T-cell (primary cell): ENCODE data around the gene TNS1. TPM values are rescaled to one million over a fixed set of nuclear protein-coding genes. Genes with fewer than 3 reads are reported as not detected.
"Not testable (repeated sequence)": the region's sequence is repeated elsewhere in the genome, so short reads cannot be mapped to it uniquely, and the experiment has no call there.

Experiments
- ATAC-seq, 4 experiments: fragments of 200-7000 bp in 3 of 4; fragments of 150-1000 bp in 1 of 4; cut with Tn5 transposase; replicated peaks in 1 of 4; 1 replicate in 3 of 4; 2 replicates in 1 of 4; pipeline ENCODE4 v1.10.0; 2021; ENCODE audit warnings: moderate library complexity in 3 of 4, mild to moderate bottlenecking in 2 of 4, moderate number of reproducible peaks in 1 of 4
- CTCF ChIA-PET, 2 donors: fragments of 300-600 bp; sonication (Branson Sonifier 250); formaldehyde crosslinking; loops; one replicate each; lab custom pipeline; 2022; ENCODE audit warnings: antibody characterized with exemption in 2 of 2; lab: Charles Lee
- POLR2A ChIA-PET, 2 donors: fragments of 300-600 bp; sonication (Branson Sonifier 250); formaldehyde crosslinking; loops; one replicate each; lab custom pipeline; 2022; ENCODE audit warnings: antibody characterized with exemption in 2 of 2; lab: Charles Lee
- DNase-seq, 35 experiments: peaks; one replicate each; pipeline versions ENCODE4 v3.0.0 to v3.0.0-alpha.2; 2013 to 2023
- H3K27ac ChIP-seq: one replicate; pipeline ENCODE4 v1.5.1; 2013; ENCODE audit warnings: low read length
- H3K27me3 ChIP-seq, 2 experiments: replicated peaks in 1 of 2; 1 replicate in 1 of 2; 2 replicates in 1 of 2; pipeline versions ENCODE4 v1.6.1 to v1.7.0; 2013; ENCODE audit warnings: low read length in 1 of 2, mixed read lengths in 1 of 2; ENCODE audit not compliant: control insufficient read depth in 2 of 2, insufficient read depth in 2 of 2; ENCODE audit errors: extremely low read depth in 1 of 2
- H3K36me3 ChIP-seq, 2 donors: 1 replicate in 1 of 2; 2 replicates in 1 of 2; pipeline versions ENCODE4 v1.6.1 to v1.7.0; 2013; ENCODE audit warnings: low read length in 1 of 2; ENCODE audit not compliant: control insufficient read depth in 2 of 2, insufficient read depth in 1 of 2; ENCODE audit errors: extremely low read depth in 1 of 2
- H3K4me1 ChIP-seq, 2 experiments: 1 replicate in 1 of 2; 2 replicates in 1 of 2; pipeline versions ENCODE4 v1.6.1 to v1.7.0; 2013; ENCODE audit warnings: low read length in 2 of 2, mixed read lengths in 1 of 2; ENCODE audit not compliant: insufficient read depth in 2 of 2, control insufficient read depth in 1 of 2; ENCODE audit errors: extremely low read depth in 1 of 2
- H3K4me3 ChIP-seq, 2 donors: 1 replicate in 1 of 2; 2 replicates in 1 of 2; pipeline versions ENCODE4 v1.5.1 to v1.7.0; 2013; ENCODE audit warnings: mild to moderate bottlenecking in 2 of 2, low read length in 1 of 2, moderate library complexity in 1 of 2; ENCODE audit not compliant: control insufficient read depth in 1 of 2; ENCODE audit errors: extremely low read depth in 1 of 2
- H3K9me3 ChIP-seq: 2 replicates; pipeline ENCODE4 v1.7.0; 2013
- H3K27ac Mint-ChIP-seq, 2 donors: one replicate each; pipeline ENCODE4 v1.8.0; 2020 to 2021; ENCODE audit warnings: mild to moderate bottlenecking in 2 of 2, mixed read lengths in 2 of 2
- H3K27me3 Mint-ChIP-seq, 2 donors: one replicate each; pipeline ENCODE4 v1.8.0; 2021 to 2022; ENCODE audit warnings: mixed read lengths in 2 of 2
- H3K36me3 Mint-ChIP-seq: one replicate; pipeline ENCODE4 v1.8.0; 2021; ENCODE audit warnings: mixed read lengths
- H3K4me1 Mint-ChIP-seq, 3 donors: one replicate each; pipeline ENCODE4 v1.8.0; 2020 to 2022; ENCODE audit warnings: mixed read lengths in 3 of 3, mild to moderate bottlenecking in 1 of 3
- H3K4me3 Mint-ChIP-seq, 3 donors: one replicate each; pipeline ENCODE4 v1.8.0; 2020 to 2022; ENCODE audit warnings: mild to moderate bottlenecking in 3 of 3, mixed read lengths in 3 of 3, moderate library complexity in 3 of 3
- H3K9me3 Mint-ChIP-seq, 3 donors: one replicate each; pipeline ENCODE4 v1.8.0; 2020 to 2022; ENCODE audit warnings: mixed read lengths in 3 of 3
- WGBS: methylation state at CpG from one replicate; pipeline ENCODE4 v1.1.5; 2013; ENCODE audit warnings: missing lambda C conversion rate; ENCODE audit not compliant: insufficient coverage; 5-methylcytosine and 5-hydroxymethylcytosine counted together
- total RNA-seq, 35 experiments: library from RNA in 6 of 35; stranded (reverse) in 6 of 35; fragments of 120-200 nt in 1 of 35; gene quantifications; one replicate each; pipeline versions ENCODE4 v1.2.1 to v1.2.4 and lab custom pipeline; 2013 to 2026

TNS1 gene
- total RNA-seq, 5 donors from 2014 or later (not counting 1 experiment from before 2014, with no cell fraction given): 0.28 to 2.1 (median 1.3) TPM

DNA sequence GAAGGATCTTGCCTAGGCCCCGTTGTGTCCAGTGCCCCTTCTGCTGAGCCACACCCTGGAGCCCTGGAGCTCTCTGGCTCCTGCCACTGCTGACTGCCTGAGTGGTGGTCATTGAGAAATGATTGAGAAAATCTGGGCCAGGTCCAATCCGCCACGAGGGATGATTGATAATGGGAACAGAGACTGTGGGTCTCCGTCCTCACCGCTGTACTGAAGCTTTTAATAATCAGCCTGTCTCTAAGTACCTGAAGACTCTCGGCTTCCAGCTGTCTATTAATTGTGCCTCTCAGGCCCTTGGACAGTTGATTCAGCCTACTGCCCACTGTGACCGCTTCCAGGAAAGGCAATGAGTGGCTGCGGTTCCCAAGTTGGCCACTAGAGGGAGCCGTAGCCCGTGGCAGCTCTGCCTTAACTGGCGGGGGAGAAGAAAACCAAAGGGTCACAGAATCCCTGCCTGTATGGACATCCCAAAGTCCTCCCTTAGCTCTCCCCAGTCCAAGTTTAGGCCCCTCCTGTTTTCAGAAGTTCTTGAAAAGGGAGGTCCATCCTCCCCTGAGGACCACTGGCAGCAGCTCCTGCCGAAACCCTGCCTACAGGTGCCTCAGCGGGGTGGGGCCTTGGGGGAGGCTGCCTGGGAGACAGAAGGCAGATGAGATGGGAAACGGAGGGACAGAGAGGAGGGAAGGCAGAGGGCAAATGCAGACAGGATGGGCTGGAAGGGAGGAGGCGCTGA lies 213.6 kb downstream of the TNS1 start:
- no peaks in the 10 kb centered on the region for H3K27me3 Mint-ChIP-seq
- Histone ChIP-seq H3K27ac (no peak overlapping the region), H3K9me3 (no peaks in the 10 kb centered on the region), H3K27me3 (peaks cover 0 to 19% of the 10 kb centered on the region in 2 experiments), H3K4me3 (peak overlapping the region; percentile 47 to 55), H3K36me3 (no peaks in the 10 kb centered on the region), H3K4me1 (peaks cover 0 to 27% of the 10 kb centered on the region in 2 experiments)
- ChIA-PET CTCF (interaction anchor here (0.6 to 3.5 kb wide), 16 partner anchors 10 to 1709 kb away, joined by 3 to 12 read pairs (median 4); partner anchors contain the start of gene GMPPA (in 1 of the 2)), POLR2A (no interaction called here)
- H3K4me3 Mint-ChIP-seq: peak overlapping the region; percentile 65 to 85 (median 78)
- no peaks in the 10 kb centered on the region for H3K9me3 Mint-ChIP-seq
- peaks cover 22 to 36% (median 30%) of the 10 kb centered on the region in 3 donors for H3K4me1 Mint-ChIP-seq
- DNase-seq (peak; percentile 15 to 77 (median 55)), ATAC-seq (peak; percentile 35 to 51 (median 43))
- WGBS: 64% methylated on average over 9 of the region's 15 CpGs
- no peaks in the 10 kb centered on the region for H3K36me3 Mint-ChIP-seq
- peak overlapping the region in 1 of 2 donors; percentile 74 for H3K27ac Mint-ChIP-seq

- WGBS: 83% methylated on average over 7 of the region's 7 CpGs
- H3K27me3 Mint-ChIP-seq: no peaks in the 10 kb centered on the region
- H3K36me3 Mint-ChIP-seq: no peaks in the 10 kb centered on the region
- H3K9me3 Mint-ChIP-seq: peaks cover 0 to 3% (median 2%) of the 10 kb centered on the region in 3 donors
- H3K4me1 Mint-ChIP-seq: peaks cover 22 to 36% (median 30%) of the 10 kb centered on the region in 3 donors
- ChIA-PET CTCF (interaction anchor here (0.6 to 3.5 kb wide), 13 partner anchors 9 to 1710 kb away, joined by 3 to 12 read pairs (median 3); partner anchors contain the start of gene GMPPA (in 1 of the 2)), POLR2A (no interaction called here)
- no peak overlapping the region for H3K27ac Mint-ChIP-seq
- Histone ChIP-seq H3K4me3 (no peak overlapping the region), H3K27ac (no peak overlapping the region), H3K27me3 (peaks cover 0 to 19% of the 10 kb centered on the region in 2 experiments), H3K9me3 (no peaks in the 10 kb centered on the region), H3K36me3 (no peaks in the 10 kb centered on the region), H3K4me1 (peaks cover 0 to 27% of the 10 kb centered on the region in 2 experiments)
- DNase-seq (no peak), ATAC-seq (no peak)
- peak overlapping the region; percentile 51 to 78 (median 65) for H3K4me3 Mint-ChIP-seq
These were observed 214.2 kb downstream of the TNS1 start for GRCh38 chr2:217788669-217789002.

GRCh38 chr2:217787160-217787877 lies 215.5 kb downstream of the TNS1 start:
- peaks cover 8% of the 10 kb centered on the region for H3K36me3 Mint-ChIP-seq
- H3K27me3 Mint-ChIP-seq: no peaks in the 10 kb centered on the region
- peaks cover 0 to 27% of the 10 kb centered on the region in 2 experiments for H3K4me1 ChIP-seq
- peaks cover 22 to 36% (median 30%) of the 10 kb centered on the region in 3 donors for H3K4me1 Mint-ChIP-seq
- CTCF ChIA-PET: interaction anchor here (0.6 to 3.5 kb wide), 7 partner anchors 8 to 1094 kb away, joined by 3 to 12 read pairs (median 3); partner anchors contain the start of gene RUFY4 (in 1 of the 2)
- no peak overlapping the region for H3K4me3 Mint-ChIP-seq
- peaks cover 0 to 19% of the 10 kb centered on the region in 2 experiments for H3K27me3 ChIP-seq
- no peak overlapping the region for H3K27ac Mint-ChIP-seq
- 93% methylated on average over 27 of the region's 37 CpGs for WGBS
- H3K9me3 Mint-ChIP-seq: peaks cover 4 to 12% (median 8%) of the 10 kb centered on the region in 3 donors
- H3K36me3 ChIP-seq: no peaks in the 10 kb centered on the region
- no peak overlapping the region for H3K27ac ChIP-seq
- no peaks in the 10 kb centered on the region for H3K9me3 ChIP-seq
- no peak for DNase-seq
- no peak for ATAC-seq
- POLR2A ChIA-PET: no interaction called here
- no peak overlapping the region for H3K4me3 ChIP-seq

DNA sequence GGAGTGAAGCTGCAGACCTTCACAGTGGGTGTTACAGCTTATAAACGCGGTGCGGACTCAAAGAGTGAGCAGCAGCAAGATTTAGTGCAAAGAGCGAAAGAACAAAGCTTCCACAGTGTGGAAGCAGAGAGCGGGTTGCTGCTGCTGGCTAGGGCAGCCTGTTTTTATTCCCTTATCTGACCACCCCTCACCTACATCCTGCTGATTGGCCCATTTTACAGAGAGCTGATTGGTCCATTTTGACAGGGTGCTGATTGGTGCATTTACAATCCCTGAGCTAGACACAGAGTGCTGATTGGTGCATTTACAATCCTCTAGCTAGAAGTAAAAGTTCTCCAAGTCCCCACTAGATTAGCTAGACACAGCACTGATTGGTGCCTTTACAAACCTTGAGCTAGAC lies 216.2 kb downstream of the TNS1 start:
- H3K27me3 Mint-ChIP-seq, H3K4me3 Mint-ChIP-seq, H3K4me3 ChIP-seq, H3K27ac Mint-ChIP-seq, ATAC-seq, H3K36me3 Mint-ChIP-seq, H3K9me3 ChIP-seq, H3K27ac ChIP-seq, DNase-seq, H3K36me3 ChIP-seq, POLR2A ChIA-PET: not testable (repeated sequence)
- WGBS: 98% methylated on average over 4 of the region's 5 CpGs
- CTCF ChIA-PET: interaction anchor here (0.6 to 2.8 kb wide), 10 partner anchors 9 to 1093 kb away, joined by 3 to 14 read pairs (median 4); partner anchors contain the start of gene RUFY4 (in 1 of the 2)
- H3K4me1 ChIP-seq: peaks cover 0 to 27% of the 10 kb centered on the region in 2 experiments
- Mint-ChIP-seq H3K9me3 (peaks cover 4 to 12% (median 8%) of the 10 kb centered on the region in 3 donors), H3K4me1 (peaks cover 23 to 38% (median 30%) of the 10 kb centered on the region in 3 donors)
- H3K27me3 ChIP-seq: peaks cover 0 to 19% of the 10 kb centered on the region in 2 experiments

DNA sequence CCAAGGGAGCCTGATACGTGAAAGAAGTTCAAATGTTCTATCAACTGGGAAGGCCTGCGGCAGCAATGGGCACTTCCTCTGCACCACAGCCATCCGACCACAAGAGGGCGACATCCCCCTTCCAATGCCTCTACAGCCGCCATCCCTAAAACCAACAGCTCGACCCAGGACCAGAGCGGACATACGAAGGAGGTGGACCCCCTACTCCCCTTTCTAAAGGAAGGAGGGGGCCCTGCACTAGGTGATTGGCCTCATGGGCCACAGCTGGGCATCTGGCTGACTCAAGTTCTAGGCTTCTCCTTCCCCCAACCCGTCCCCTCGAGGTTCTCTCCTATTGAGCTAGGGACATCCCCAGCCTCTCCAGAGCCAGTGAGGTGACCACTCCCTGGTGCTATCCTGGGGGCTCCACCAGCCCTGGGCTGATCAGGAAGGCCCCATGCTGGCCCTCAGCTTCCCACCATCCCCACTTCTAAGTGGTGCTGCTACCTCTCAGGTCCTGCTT lies 217.2 kb downstream of the TNS1 start:
- DNase-seq: peak; percentile 23 to 81 (median 62)
- H3K27ac Mint-ChIP-seq: peak overlapping the region in 1 of 2 donors; percentile 24
- no peaks in the 10 kb centered on the region for H3K27me3 Mint-ChIP-seq
- peaks cover 0 to 19% of the 10 kb centered on the region in 2 experiments for H3K27me3 ChIP-seq
- H3K4me3 ChIP-seq: no peak overlapping the region
- WGBS: 23% methylated on average over 9 of the region's 10 CpGs
- H3K36me3 Mint-ChIP-seq: peaks cover 8% of the 10 kb centered on the region
- POLR2A ChIA-PET: no interaction called here
- CTCF ChIA-PET: interaction anchor here (0.6 to 2.8 kb wide), 17 partner anchors 8 to 1517 kb away, joined by 3 to 14 read pairs (median 4); partner anchors contain the start of gene RUFY4 (in 1 of the 2)
- no peaks in the 10 kb centered on the region for H3K36me3 ChIP-seq
- peaks cover 0 to 27% of the 10 kb centered on the region in 2 experiments for H3K4me1 ChIP-seq
- peaks cover 27 to 40% (median 36%) of the 10 kb centered on the region in 3 donors for H3K4me1 Mint-ChIP-seq
- peak; percentile 57 to 64 (median 58) for ATAC-seq
- H3K9me3 ChIP-seq: no peaks in the 10 kb centered on the region
- H3K9me3 Mint-ChIP-seq: peaks cover 4 to 12% (median 8%) of the 10 kb centered on the region in 3 donors
- H3K27ac ChIP-seq: no peak overlapping the region
- H3K4me3 Mint-ChIP-seq: no peak overlapping the region
